Heart right ventricle (tissue), 16 donors: ENCODE results near the gene MLANA. TPM values are rescaled to one million over a fixed set of nuclear protein-coding genes. Genes with fewer than 3 reads are reported as not detected.

Source experiments
- ATAC-seq, 8 donors: fragments of 200-7000 bp; cut with Tn5 transposase; one replicate each; pipeline ENCODE4 v1.9.1; 2020; ENCODE audit warnings: mild to moderate bottlenecking in 8 of 8, moderate library complexity in 8 of 8, moderate number of reproducible peaks in 1 of 8
- DNase-seq, 2 donors: peaks; one replicate each; pipeline ENCODE4 v3.0.0-alpha.2; 2020
- H3K27ac ChIP-seq, 10 donors: fragments of 200-600 bp; sonication (generic) in 2 of 10; one replicate each; pipeline versions ENCODE4 v1.5.0 to v1.8.0; 2020 to 2022; ENCODE audit warnings: mild to moderate bottlenecking in 3 of 10
- H3K27me3 ChIP-seq, 7 donors: fragments of 200-600 bp; one replicate each; pipeline ENCODE4 v1.8.0; 2021 to 2022; ENCODE audit warnings: mild to moderate bottlenecking in 2 of 7
- H3K36me3 ChIP-seq, 9 donors: fragments of 200-600 bp; sonication (generic) in 1 of 9; one replicate each; pipeline versions ENCODE4 v1.5.0 to v1.8.0; 2020 to 2022; ENCODE audit warnings: mild to moderate bottlenecking in 2 of 9
- H3K4me1 ChIP-seq, 9 donors: fragments of 200-600 bp; sonication (generic) in 1 of 9; one replicate each; pipeline versions ENCODE4 v1.5.0 to v1.8.0; 2020 to 2022; ENCODE audit warnings: mild to moderate bottlenecking in 4 of 9
- H3K4me3 ChIP-seq, 10 donors: fragments of 200-600 bp; sonication (generic) in 2 of 10; one replicate each; pipeline versions ENCODE4 v1.5.0 to v1.8.0; 2020 to 2022; ENCODE audit warnings: mild to moderate bottlenecking in 7 of 10, moderate library complexity in 2 of 10
- H3K9me3 ChIP-seq, 11 donors: fragments of 200-600 bp in 10 of 11; sonication (generic) in 2 of 11; one replicate each; pipeline versions ENCODE4 v1.5.0 to v1.8.0; 2013 to 2022; ENCODE audit warnings: mild to moderate bottlenecking in 2 of 11, control low read depth in 1 of 11, moderate library complexity in 1 of 11
- CTCF ChIP-seq, 9 donors: fragments of 200-600 bp; sonication (generic) in 2 of 9; IDR thresholded peaks; one replicate each; pipeline versions ENCODE4 v1.5.0 to v1.8.0; 2021 to 2022; ENCODE audit warnings: antibody characterized with exemption in 9 of 9, mild to moderate bottlenecking in 5 of 9, moderate library complexity in 1 of 9
- WGBS, 2 donors: extraction: QIAGEN DNeasy Blood & Tissue Kit; methylation state at CpG; one replicate each; pipeline ENCODE4 v1.1.7; 2013; ENCODE audit warnings: inconsistent platforms in 1 of 2; 5-methylcytosine and 5-hydroxymethylcytosine counted together
- intact Hi-C, 10 donors: fragments of 100-400 bp; cut with DNase I; formaldehyde crosslinking; loops; one replicate each; pipeline versions ENCODE4 v1.11.1 to v1.14.2; 2022
- polyA plus RNA-seq, 2 donors: library from polyadenylated mRNA; stranded (reverse); fragments of 200-250 nt; gene quantifications; one replicate each; pipeline ENCODE4 v1.2.3, GENCODE V29; 2013
- total RNA-seq, 10 donors: library from RNA; stranded (reverse); fragmentation: NEBNext Ultra II Directional in 3 of 10; extraction: Animal tissue kit (Norgen Biotek cat#: 25700) in 3 of 10; gene quantifications; one replicate each; pipeline versions ENCODE4 v1.2.1 to v1.2.4, GENCODE V29; 2021 to 2023
- donor health status: Arrhythmogenic right ventricular cardiomyopathy.
- donor health status: ischemic (EF 13 %, LVEDD 7.1; RV severe dilation, severe dysfunction).
- donor health status: healthy with polysubstance abuse.
- donor health status: DM: no; HTN: yes; CAD: no.
- donor health status: DM: no; HTN: no; CAD: no.
- donor health status: ischemic (EF 25% LVEDD 6.9; RV normal size, moderate dysfunction).
- donor health status: ischemic (EF 25% LVEDD 5.7; RV mildly dilated, moderate dysfunction).
- donor health status: healthy.
- donor health status: DM: yes; HTN: yes; CAD: no.
- donor health status: Ischemic cardiomyopathy.
- donor health status: ischemic (EF 35%, LVEDD 5.7; RV mildly dilated, moderate dysfunction).
- donor health status: nonischemic (EF 11% LVEDD 7.7; RV severe dilation, severe dysfunction).
- donor health status: DM: yes; HTN: yes; CAD: no.
- donor health status: PGD.
- donor health status: ischemic (EF 29% LVEDD 5.4; RV normal size, mild dysfunction).
- donor health status: nonischemic (EF 23%, LVEDD 6.1; RV moderate dilation, normal function).

Gene MLANA
- total and polyA plus RNA-seq, 12 donors, result not detected

DNA sequence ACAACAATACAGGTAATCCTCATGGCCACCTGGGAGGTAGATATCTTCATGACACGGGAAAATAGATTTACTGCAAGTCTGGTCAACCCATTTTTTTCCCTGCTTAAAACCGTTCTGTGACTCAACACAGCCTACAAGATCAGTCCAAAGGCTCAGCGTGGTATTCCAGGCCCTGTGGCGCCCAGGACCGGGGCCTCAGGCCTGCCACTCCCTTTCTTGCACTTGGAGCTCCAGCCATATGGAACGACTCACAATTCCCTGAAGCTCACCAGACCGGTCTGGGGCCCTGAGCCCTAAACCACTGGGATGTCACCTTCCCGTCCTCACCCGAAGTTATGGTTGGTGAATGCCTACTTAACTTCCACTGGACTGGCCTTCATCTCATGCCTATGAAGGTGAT lies 6.5 kb upstream of the MLANA start:
- WGBS, 2 donors, result 75 to 76% methylated on average over 9 of the region's 9 CpGs

DNA sequence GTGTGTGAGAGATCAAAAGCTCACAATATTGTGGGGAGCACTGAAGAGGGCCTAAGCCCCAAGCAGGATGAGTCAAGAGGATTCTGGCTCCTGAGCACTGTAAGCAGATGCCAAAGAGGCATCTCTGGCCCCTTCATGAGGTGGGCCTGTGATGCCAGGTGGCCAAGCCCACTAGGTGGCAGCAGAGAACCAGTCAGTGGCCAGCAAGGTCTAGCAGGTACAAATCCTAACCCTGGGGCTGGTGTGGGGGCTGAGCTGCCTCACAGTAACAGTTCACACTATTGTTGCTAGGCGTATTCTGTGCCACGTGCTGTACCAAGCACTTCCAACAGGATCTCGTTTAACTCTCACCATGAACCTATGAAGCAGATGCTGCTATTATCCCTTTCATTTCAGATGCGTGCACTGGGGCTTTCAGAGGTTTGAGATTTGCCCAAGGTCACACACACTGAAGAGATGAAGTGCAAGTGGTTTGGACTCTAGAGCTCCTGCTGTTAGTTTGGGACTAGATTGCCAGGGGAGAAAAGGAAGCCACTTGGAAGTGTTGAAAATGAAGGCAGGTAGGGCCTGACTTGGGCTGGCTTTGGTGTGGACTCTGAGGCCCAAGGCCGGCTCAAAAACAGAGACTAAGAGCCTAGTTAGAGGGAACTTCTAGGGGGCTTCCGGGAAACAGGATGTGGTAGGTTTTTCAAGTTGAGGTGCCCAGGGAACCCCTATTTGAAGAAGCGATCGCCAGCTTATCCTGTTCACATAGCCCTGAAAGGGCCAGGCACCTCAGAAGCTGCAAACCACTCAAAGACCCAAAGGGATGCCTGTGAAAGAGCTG lies 4.4 kb upstream of the MLANA start:
- Histone ChIP-seq H3K27me3 (no peaks in the 10 kb centered on the region), H3K36me3 (peaks cover 0 to 3% (median 0%) of the 10 kb centered on the region in 9 donors), H3K27ac (no peak overlapping the region), H3K4me1 (no peaks in the 10 kb centered on the region), H3K9me3 (no peaks in the 10 kb centered on the region), H3K4me3 (no peak overlapping the region)
- ATAC-seq, result peak; percentile 68 to 90 (median 88)
- peak; percentile 64 to 94 (median 89) for TF ChIP-seq CTCF (IDR thresholded peaks at IDR 0.05)
- intact Hi-C loops, result loop anchor here in 9 of 10 donors (1.0 to 10.0 kb wide), 9 partner anchors 161 to 428 kb away; no protein-coding TSS in a partner anchor
- DNase-seq, result peak; percentile 68
- WGBS, 2 donors, result 59 to 61% methylated on average over 8 of the region's 8 CpGs

More for the DNA sequence above, 6.5 kb upstream of the MLANA start:
- Histone ChIP-seq H3K9me3 (no peaks in the 10 kb centered on the region), H3K36me3 (peaks cover 0 to 4% (median 0%) of the 10 kb centered on the region in 9 donors), H3K27ac (no peak overlapping the region), H3K4me1 (no peaks in the 10 kb centered on the region), H3K4me3 (no peak overlapping the region), H3K27me3 (no peaks in the 10 kb centered on the region)
- DNase-seq (no peak), ATAC-seq (no peak)
- intact Hi-C loops, result loop anchor here in 5 of 10 donors (2.0 to 10.0 kb wide), 5 partner anchors 163 to 431 kb away; no protein-coding TSS in a partner anchor
- no peak for TF ChIP-seq CTCF (IDR thresholded peaks at IDR 0.05)

GRCh38 chr9:5892456-5893133 lies 1.9 kb downstream of the MLANA start:
- DNase-seq (no peak), ATAC-seq (no peak)
- no peak for TF ChIP-seq CTCF (IDR thresholded peaks at IDR 0.05)
- 65 to 67% methylated on average over 7 of the region's 7 CpGs for WGBS, 2 donors
- intact Hi-C loops, result loop anchor here in 1 of 10 donors (10.0 kb wide), 1 partner anchor 152 kb away; no protein-coding TSS in a partner anchor
- Histone ChIP-seq H3K27ac (no peak overlapping the region), H3K27me3 (no peaks in the 10 kb centered on the region), H3K4me3 (no peak overlapping the region), H3K4me1 (no peaks in the 10 kb centered on the region), H3K36me3 (peaks cover 0 to 14% (median 0%) of the 10 kb centered on the region in 9 donors), H3K9me3 (no peaks in the 10 kb centered on the region)

DNA sequence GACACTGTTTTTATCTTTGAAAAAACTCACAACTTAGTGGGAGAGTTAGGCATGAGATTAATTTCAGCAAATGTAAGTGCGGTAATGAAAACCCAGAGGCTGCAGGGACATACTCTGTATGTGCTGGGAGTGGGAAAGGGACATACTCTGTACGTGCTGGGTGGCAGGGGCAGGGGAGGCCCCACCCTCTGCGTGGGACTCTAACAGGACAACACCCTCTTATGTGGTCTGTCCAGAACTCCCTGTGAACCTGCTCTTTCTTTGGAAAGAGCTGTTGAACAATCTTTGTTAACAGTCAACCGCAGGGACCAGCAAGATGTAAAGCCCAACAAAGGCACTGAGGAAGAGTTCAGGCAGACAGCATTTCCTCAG lies 2.4 kb downstream of the MLANA start:
- H3K27me3 ChIP-seq, result no peaks in the 10 kb centered on the region
- no peak overlapping the region for H3K27ac ChIP-seq
- no peak for TF ChIP-seq CTCF (IDR thresholded peaks at IDR 0.05)
- intact Hi-C loops, result loop anchor here in 1 of 10 donors (10.0 kb wide), 1 partner anchor 152 kb away; no protein-coding TSS in a partner anchor
- peaks cover 0 to 19% (median 0%) of the 10 kb centered on the region in 9 donors for H3K36me3 ChIP-seq
- no peak overlapping the region for H3K4me3 ChIP-seq
- ATAC-seq, result no peak
- H3K4me1 ChIP-seq, result no peaks in the 10 kb centered on the region
- no peaks in the 10 kb centered on the region for H3K9me3 ChIP-seq
- WGBS, 2 donors, result 73 to 75% methylated on average over 4 of the region's 4 CpGs
- DNase-seq, result no peak
